Suppressor macrophage treated with lipopolysaccharide for 4 hours (primary cell): Measurements from ENCODE around the gene MXRA8.

Experiments
- DNase-seq: peaks from one replicate; pipeline ENCODE4 v3.0.0-alpha.2; 2020

The MXRA8 gene

GRCh38 chr1:1348420-1349255 lies 9.7 kb downstream of the MXRA8 start:
- no peak for DNase-seq

- DNase-seq, result no peak
These were observed 10.5 kb downstream of the MXRA8 start for GRCh38 chr1:1347663-1348419.

GRCh38 chr1:1347026-1347595 lies 11.2 kb downstream of the MXRA8 start:
- no peak for DNase-seq

- DNase-seq, result no peak
These were observed 11.9 kb downstream of the MXRA8 start for GRCh38 chr1:1346501-1346890.

GRCh38 chr1:1345860-1346500 lies 12.4 kb downstream of the MXRA8 start:
- no peak for DNase-seq

- no peak for DNase-seq
These were observed 13.0 kb downstream of the MXRA8 start for GRCh38 chr1:1345384-1345783.

GRCh38 chr1:1344655-1345361 lies 13.5 kb downstream of the MXRA8 start:
- DNase-seq, result peak; percentile 59

- no peak for DNase-seq
These were observed 14.4 kb downstream of the MXRA8 start for GRCh38 chr1:1343811-1344421.

GRCh38 chr1:1342584-1343115 lies 15.7 kb downstream of the MXRA8 start:
- no peak for DNase-seq

- DNase-seq, result no peak
These were observed 16.2 kb downstream of the MXRA8 start for GRCh38 chr1:1342061-1342562.

- DNase-seq, result no peak
These were observed 16.8 kb downstream of the MXRA8 start for GRCh38 chr1:1341549-1342021.

GRCh38 chr1:1340791-1341548 lies 17.4 kb downstream of the MXRA8 start:
- DNase-seq, result no peak

- DNase-seq, result no peak
These were observed 18.2 kb downstream of the MXRA8 start for GRCh38 chr1:1340185-1340584.

GRCh38 chr1:1338278-1338677 lies 20.1 kb downstream of the MXRA8 start:
- no peak for DNase-seq

- DNase-seq, result no peak
These were observed 20.6 kb downstream of the MXRA8 start for GRCh38 chr1:1337793-1338147.

GRCh38 chr1:1336931-1337792 lies 21.2 kb downstream of the MXRA8 start:
- no peak for DNase-seq

- no peak for DNase-seq
These were observed 21.9 kb downstream of the MXRA8 start for GRCh38 chr1:1336446-1336845.

- DNase-seq, result no peak
These were observed 22.5 kb downstream of the MXRA8 start for GRCh38 chr1:1335792-1336248.

GRCh38 chr1:1335283-1335682 lies 23.1 kb downstream of the MXRA8 start:
- no peak for DNase-seq

GRCh38 chr1:1334835-1335234 lies 23.5 kb downstream of the MXRA8 start:
- no peak for DNase-seq
